NCI-H526 (cell line): ENCODE measurements around the gene UGP2.
"Not testable (repeated sequence)": the region's sequence is repeated elsewhere in the genome, so short reads cannot be mapped to it uniquely, and the experiment has no call there.

Source experiments
- DNase-seq, 2 experiments: peaks; one replicate each; lab custom pipeline; 2025; lab: John Stamatoyannopoulos, UW

UGP2 gene

DNA sequence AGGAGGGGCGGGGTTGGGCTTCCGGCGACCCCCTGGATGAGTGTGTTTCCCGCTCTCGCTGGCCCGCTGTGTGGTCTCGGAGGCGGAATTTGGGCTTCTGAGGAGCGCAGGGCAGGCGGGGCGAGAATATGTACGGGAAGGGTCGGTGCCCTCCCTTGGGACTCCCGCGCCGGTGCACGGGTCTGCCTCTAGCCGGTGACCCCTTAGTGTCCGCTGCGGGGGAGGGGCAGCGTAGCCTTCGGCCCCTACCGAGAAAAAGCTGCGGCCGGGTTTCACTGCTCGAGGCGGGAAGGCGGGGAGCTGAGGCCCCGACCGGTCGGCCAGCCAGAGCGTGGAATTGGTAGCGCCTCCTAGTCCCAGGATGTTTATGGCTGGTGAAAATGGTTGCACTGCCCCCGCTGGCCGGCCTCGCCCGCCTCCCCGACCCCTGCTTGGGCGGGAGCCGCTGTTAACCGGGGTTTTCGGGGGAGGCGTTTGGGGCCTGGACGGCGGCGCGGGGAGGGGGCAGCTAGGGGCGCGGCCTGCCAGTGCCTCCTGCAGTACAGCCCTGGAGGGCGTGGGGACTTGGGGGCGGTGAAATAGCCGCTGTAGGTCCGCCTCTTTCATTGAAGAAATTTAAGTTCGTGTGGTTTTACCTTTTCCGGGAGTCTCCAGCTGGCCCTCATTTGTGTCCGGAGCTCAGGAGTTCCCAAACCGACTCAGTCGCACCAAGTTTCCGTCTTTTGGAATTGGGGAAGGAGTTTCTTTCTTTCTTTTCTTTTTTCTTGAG lies at the start of gene UGP2:
Gene UGP2, plus strand, starts transcription at position 643 of the 769 bp plus-strand sequence. CDS start 290 bp downstream, outside the sequence.
- peak; percentile 78 to 91 for DNase-seq

DNA sequence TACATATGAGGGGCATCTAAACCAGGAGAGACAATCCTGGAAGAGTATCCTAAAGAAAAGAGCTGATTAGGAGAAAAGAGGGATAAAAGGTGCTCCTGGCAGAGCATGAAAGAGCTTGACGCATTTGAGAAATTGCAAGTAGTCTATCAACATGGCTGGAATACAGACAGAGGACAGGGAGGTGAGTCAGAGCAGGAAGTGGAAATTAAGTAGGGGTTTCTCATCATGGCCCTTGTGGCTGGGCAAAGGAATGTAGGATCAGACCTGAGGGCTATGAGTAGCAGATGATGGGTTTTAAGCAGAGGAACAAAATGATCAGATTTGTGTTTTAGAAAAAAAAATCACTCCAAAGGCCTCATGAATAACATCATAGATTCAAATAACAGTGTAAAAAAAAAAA lies 49.2 kb upstream of the UGP2 start:
- no peak for DNase-seq

DNA sequence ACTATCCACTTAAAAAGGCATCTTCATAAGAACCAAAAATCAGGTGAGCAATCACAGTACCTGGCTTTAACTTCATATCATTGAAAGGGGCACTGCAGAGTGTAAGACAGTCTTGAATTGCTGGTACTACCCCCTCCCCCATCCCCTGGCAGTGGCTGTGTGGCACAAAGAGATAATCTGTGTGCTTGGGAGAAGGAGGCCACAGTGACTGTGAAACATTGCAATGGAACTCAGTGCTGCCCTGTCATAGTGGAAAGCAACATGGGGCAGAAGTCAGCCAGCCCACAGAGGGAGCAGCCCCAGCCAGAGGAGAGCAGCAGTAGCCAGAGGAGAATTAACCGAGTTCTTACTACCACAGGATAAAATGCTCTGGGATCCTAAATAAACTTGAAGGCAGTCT lies 45.3 kb upstream of the UGP2 start:
- DNase-seq: no peak

DNA sequence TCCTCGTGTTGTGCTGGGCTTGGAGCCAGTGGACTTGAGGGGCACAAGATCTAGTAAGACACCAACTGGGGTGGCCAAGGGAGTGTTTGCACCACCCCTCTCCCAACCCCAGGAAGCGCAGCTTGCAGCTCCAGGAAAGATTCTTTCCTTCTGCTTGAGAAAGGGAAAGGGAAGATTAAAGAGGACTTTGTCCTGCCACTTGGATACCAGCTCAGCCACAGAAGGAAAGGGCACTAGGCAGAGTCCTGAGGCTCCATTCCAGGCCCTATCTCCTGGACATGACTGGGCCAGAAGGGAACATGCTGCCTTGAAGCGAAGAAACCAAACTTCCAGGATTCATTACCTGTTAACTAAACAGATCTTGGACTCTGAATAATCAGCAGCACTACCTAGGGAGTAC lies 44.9 kb upstream of the UGP2 start:
- DNase-seq: no peak

DNA sequence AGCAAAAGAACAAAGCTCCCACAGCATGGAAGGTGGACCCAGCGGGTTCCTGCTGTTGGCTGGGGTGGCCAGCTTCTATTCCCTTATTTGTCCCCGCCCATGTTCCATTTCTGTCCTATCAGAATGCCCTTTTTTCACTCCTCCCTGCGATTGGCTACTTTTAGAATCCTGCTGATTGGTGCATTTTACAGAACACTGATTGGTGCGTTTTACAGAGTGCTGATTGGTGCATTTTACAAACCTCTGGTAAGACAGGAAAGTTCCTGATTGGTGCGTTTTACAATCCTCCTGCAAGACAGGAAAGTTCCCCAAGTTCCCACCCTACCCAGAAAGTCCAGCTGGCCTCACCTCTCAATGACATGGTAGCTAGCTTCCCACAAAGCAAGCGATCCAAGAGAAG lies 40.2 kb upstream of the UGP2 start:
- no peak for DNase-seq

DNA sequence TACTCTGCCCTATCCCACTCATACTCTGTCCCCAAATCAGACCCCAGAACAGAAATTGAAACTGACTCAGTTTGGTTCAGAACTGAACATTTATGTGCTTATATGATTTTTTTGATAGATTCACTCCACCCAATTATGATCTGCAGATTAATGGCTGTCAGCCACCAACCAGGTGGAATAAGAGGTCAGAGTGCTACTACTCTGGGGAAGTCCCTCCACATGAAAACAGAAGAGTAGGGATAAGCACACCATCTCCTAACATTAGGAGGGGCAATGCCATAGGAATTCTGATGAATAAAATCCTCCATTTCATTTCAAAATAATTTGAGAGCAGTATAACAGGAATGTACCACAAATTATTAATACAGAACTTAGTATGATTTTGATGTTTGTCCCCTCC lies 36.3 kb upstream of the UGP2 start:
- DNase-seq: no peak

DNA sequence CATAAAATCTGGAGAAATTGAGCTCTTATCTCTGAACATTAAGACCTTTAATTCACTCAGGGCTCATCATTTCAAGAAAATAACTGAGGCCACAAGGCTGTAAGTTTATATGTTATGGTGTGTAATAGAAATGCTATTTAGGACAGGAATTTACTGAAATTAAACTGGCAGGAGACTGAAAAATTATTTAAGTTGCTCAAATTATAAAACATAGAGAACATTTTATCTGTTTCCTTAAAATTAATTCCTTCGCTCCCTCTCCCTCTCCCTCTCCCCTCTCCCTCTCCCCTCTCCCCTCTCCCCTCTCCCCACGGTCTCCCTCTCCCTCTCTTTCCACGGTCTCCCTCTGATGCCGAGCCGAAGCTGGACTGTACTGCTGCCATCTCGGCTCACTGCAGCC lies 33.7 kb upstream of the UGP2 start:
- DNase-seq: not testable (repeated sequence)

DNA sequence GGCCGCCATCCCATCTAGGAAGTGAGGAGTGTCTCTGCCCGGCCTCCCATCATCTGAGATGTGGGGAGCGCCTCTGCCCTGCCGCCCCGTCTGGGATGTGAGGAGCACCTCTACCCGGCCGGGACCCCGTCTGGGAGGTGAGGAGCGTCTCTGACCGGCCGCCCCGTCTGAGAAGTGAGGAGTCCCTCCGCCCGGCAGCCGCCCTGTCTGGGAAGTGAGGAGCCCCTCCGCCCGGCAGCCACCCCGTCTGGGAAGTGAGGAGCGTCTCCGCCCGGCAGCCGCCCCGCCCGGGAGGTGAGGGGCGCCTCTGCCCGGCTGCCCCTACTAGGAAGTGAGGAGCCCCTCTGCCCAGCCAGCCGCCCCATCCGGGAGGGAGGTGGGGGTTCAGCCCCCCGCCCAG lies 32.8 kb upstream of the UGP2 start:
- not testable (repeated sequence) for DNase-seq

DNA sequence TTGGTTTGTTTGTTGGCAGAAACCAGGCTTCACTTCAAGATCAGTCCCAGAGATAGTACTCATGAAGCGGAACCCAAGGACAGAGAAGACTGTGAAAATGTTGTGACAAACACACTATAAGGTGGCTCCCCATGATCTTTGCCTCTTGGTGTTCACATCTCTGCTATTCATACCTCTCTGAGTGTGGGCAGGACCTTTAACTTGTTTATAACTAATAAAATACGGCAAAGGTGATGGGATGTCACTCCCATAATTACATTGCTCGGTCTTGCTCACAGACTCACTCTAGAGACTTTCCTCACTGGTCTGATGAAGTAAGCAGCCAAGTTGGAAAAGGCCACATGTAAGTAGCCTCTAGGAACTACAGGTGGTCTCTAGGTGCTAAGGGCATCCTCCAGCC lies 30.6 kb upstream of the UGP2 start:
- DNase-seq: no peak

DNA sequence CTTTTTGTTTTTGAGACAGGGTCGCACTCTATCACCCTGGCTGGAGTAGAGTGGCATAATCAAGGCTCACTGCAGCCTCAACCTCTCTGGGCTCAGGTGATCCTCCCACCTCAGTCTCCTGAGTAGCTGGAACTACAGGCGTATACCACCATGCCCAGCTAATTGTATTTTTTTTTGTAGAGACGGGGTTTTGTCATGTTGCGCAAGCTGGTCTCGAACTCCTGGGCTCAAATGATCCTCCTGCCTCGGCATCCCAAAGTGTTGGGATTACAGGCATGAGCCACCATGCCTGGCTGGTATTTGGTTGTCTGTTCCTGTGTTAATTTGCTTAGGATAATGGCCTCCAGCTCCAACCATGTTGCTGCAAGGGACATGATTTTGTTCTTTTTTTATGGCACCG lies 29.8 kb upstream of the UGP2 start:
- not testable (repeated sequence) for DNase-seq

DNA sequence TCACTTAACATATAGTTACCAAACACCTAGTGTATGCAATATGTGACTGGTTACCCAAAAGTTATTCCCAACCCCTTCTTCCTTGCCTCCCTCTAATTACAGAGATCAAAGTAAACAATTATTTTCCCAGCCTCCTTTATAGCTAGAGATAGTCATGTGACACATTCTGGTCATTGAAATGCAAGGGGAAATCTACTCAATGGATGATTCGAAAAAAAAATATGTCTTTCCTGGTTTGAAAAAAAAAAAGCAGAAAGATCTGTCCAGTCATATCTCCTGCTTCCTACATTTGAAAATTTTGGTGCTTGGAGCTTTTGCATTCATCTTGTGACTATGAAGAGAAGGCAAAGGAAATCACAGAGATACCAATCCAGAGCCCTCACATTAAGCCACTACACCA lies 27.6 kb upstream of the UGP2 start:
- DNase-seq: no peak

DNA sequence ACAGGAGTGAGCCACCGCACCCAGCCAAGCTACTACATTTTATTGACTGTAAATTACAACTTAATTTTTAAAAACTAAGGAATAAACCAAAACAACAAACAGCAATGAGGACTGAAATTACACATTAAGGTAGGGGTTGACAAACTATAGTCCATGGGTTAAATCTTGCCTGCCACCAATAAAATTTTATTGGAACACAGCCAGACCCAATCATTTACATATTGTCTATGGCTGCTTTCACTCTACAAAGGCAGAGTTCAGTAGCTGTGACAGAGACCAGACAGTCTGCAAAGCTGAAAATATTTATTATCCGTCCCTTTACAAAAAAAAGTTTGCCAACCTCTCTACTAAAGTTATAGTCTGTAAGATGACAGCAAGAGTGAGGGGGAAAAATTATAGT lies 24.3 kb upstream of the UGP2 start:
- peak; percentile 41 to 58 for DNase-seq

DNA sequence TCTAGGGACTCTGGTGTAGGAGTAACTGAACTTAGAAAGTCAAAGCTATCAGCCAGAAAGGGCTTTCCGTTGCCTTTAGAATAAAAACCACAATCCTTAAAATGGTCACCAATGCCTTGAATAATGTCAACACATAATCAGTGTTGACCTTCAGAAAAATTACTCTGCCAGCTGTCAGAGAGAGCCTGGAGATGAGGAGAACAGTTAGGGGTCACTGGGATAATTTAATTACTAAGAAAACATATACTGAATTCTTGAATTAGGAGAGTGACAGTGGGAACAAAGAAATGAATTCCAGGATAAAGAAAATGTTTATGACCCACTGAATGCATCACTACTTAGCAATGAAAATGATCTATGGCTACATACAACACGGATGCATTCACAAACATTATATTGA lies 23.4 kb upstream of the UGP2 start:
- DNase-seq: no peak

DNA sequence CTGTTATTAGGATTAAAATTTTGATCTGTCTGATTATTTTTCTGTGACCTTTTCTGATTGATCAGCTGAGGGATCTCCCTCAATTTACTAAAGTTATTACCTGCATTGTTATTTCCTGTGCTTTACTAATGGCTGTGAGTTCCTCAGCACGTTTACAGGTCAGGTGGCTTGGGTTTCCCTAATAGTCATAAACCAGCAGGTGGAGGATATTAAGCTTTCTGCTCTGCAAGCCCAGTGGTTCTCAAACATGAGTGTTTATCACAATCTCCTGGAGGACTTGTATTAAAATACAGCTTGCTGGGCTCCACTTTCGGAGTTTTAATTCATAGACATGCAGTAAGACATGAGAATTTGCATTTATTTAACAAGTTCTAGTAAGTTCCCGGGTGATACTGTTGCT lies 22.4 kb upstream of the UGP2 start:
- no peak for DNase-seq

DNA sequence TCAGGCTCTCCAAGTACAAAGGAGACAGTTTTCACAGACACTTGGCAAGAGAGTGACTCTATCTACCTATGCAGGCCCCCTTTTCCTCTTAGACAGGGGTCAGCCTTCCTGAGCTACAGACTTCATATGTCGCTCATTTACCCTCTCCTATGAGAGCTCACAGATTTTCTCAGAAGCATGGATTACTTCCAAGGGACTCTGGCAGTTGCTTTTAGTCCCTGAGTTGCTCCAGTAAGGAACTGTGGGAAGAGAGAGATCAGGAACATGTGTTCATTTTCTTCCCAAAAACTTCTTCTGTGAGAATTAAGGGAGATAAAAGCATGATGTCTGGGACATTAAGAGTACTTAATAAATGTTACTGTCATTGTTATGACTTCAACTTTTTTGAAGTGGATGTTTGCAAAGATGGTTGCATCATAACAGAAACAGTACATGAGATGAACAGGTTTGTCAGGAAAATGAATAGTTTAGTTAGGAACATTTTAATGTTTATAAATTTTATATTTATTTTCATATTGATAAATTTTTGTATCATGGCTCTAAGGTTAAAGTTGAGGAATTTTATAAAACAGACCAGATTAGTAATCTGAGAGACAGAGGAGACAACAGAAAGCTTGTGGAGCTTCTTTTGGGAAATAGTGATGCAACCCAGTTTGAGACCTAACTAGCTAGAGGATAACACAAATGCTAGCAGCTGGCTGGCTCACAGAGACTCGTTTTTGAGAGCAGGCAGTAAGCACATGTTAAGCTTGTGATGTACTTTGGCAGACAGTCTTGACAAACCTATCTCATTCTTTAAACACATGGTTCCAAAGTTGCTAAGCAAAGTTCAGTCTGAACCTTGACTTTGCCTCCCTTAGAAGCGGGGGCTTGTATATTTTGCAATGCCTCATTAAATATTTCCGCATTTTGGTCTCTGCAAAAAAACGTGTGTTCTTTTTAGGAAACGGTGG lies 21.7 kb upstream of the UGP2 start:
- DNase-seq: peak in 1 of 2 experiments; percentile 4

DNA sequence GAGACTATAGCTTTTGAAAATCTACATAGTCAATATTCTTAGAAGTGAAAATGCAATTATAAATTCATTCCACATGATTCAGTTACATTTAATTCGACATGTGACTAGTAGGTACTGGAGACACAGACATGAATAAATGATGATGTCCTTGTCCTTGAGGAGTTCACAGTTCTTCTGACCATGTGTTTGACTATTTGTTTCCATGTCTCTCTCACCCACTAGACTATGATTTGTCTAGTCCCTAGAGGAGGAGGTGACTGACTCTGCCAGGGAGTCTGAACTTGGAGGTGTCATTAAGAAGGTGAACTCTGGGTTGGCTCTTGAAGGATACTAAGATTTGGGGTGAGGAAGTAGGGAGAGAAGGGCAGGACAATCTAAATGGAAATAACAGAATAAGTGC lies 20.7 kb upstream of the UGP2 start:
- DNase-seq: no peak

DNA sequence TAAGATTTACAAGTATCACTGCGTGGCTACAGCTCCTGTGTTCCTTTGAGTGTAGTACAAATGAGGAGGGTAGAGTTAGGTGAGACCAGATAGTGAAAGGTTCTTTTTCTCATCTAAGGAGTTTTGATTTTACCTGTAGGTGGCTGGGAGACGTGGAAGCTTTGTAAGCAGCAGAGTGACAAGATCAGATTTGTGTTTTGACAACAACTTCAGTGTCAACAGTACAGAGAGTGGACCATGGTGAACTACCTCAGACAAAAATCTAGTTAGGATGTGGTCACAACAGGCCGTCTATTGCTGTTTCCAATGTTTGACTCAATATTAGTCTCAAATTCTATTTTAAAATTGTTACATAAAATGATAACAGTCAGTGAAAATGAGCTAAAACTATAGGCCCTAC lies 20.3 kb upstream of the UGP2 start:
- DNase-seq: no peak

DNA sequence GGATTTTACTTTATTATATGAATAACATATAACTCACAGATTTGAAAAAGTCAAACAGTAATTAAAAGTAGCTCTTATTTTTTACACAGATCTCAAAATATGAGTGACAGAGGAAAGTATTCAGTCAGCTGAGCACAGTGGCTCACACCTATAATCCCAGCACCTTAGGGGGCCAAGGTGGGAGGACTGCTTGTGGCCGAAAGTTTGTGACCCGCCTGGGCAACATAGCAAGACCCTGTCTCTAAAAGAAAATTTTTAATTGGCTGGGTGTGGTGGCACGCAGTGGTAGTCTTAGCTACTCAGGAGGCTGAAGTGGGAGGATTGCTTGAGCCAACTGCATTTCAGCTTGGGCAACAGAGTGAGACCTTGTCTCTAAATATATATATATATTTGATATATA lies 19.2 kb upstream of the UGP2 start:
- no peak for DNase-seq

DNA sequence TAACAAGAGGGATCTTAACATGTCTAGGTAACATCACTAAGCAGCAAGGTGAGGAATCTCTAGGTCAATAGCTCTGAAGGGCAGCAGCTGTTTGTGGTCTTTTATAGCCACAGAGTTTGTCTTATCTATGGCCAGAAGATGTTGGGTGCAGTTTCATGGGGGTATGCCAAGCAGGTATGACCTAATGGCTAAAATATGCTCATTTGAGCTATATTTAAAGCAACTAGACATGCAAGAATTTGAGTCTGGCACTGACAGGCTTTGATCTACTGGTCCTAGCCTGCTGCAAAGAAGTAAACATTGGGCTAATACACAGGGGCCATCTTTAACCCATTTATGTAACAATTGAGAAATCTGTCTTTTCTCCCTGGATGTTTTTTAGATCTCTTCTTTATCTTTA lies 13.9 kb upstream of the UGP2 start:
- DNase-seq: no peak

DNA sequence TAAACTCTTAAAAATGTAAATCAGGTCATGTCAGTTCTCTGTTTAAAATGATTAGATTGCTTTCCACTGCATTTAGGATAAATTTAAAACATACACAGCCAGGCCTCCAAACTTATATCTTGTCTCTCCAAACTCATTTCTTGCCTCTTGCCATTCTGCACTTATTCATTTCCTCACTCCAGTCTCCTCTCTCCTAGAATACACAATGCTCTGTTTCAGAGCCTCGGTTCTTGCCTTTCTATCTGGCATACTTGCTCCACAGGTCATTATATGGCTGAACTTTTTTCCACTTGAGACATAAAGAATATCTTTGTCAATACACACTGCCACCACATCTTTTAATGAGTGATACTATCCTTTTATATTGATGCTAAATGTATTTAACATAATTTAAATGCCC lies 10.5 kb upstream of the UGP2 start:
- no peak for DNase-seq

DNA sequence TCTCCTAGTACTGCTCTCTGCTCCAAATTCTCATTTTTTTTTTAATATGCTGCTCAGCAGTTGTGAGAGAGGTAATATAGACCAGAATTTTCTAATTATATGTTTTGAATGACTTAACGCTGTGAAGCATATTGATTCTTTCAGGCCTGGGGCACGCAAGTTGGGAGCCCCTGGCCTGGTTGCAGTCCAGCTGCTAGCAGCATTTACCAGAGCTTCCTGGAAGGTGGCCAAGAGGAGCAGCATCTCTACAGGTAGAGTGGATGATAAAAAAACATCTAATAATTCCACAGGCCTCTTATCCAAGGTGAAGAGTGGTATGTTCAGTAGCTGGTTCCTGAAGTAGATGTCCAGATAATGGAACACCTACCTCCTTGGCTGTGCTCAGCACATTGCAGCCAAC lies 7.3 kb upstream of the UGP2 start:
- DNase-seq: no peak

DNA sequence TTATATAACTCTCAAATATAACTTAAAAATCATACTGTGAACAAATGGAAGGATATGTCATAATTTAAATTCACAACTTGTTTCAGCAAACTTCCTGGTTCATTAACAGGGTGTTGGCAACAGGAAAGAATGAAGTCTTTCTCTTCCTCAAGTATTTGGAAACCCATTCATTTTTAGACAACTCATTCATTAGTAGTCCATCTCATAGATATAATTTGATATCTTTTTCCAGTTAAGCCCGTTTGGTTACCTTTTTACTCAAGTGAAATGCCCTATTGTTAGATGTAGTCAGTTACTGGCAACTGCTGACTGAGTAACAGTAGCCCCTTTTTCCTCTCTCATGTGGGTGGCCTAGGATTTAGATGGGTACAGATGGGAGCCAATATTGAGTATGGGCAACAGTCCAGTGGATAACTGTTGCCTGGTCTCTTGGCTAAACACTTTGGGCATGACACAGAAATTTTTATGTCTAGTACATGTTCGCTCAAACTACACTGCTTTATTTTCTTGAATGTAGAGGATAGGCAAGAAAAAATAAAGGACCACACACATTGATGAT lies 4.6 kb upstream of the UGP2 start:
- DNase-seq: peak in 1 of 2 experiments; percentile 12
